Bone marrow (tissue), 2 donors: ENCODE measurements around the gene NTHL1.

Experiments
- DNase-seq, 2 donors: peaks; one replicate each; lab custom pipeline; 2025; lab: John Stamatoyannopoulos, UW

NTHL1 gene

GRCh38 chr16:2083876-2084780 is 36.5 kb upstream of the NTHL1 start:
- no peak for DNase-seq

GRCh38 chr16:2083409-2083808 is 35.8 kb upstream of the NTHL1 start:
- DNase-seq = no peak

GRCh38 chr16:2082983-2083364 is 35.3 kb upstream of the NTHL1 start:
- peak in 1 of 2 donors; percentile 54 for DNase-seq

- DNase-seq = no peak
These were observed 34.7 kb upstream of the NTHL1 start for GRCh38 chr16:2082171-2082982.

GRCh38 chr16:2081201-2082084 is 33.8 kb upstream of the NTHL1 start:
- no peak for DNase-seq

- no peak for DNase-seq
These were observed 32.4 kb upstream of the NTHL1 start for GRCh38 chr16:2079991-2080390.

- DNase-seq = no peak
These were observed 31.7 kb upstream of the NTHL1 start for GRCh38 chr16:2079311-2079800.

GRCh38 chr16:2078691-2079090 is 31.1 kb upstream of the NTHL1 start:
- DNase-seq = no peak

GRCh38 chr16:2078096-2078495 is 30.5 kb upstream of the NTHL1 start:
- DNase-seq = no peak

GRCh38 chr16:2077696-2078095 is 30.1 kb upstream of the NTHL1 start:
- no peak for DNase-seq

- no peak for DNase-seq
These were observed 29.4 kb upstream of the NTHL1 start for GRCh38 chr16:2077016-2077415.

GRCh38 chr16:2076072-2076865 is 28.6 kb upstream of the NTHL1 start:
- DNase-seq = no peak

- DNase-seq = no peak
These were observed 28.0 kb upstream of the NTHL1 start for GRCh38 chr16:2075631-2076030.

GRCh38 chr16:2074071-2074470 is 26.4 kb upstream of the NTHL1 start:
- no peak for DNase-seq

GRCh38 chr16:2072926-2073325 is 25.3 kb upstream of the NTHL1 start:
- no peak for DNase-seq

- DNase-seq = no peak
These were observed 24.0 kb upstream of the NTHL1 start for GRCh38 chr16:2071454-2072202.

- no peak for DNase-seq
These were observed 23.2 kb upstream of the NTHL1 start for GRCh38 chr16:2070576-2071453.

- no peak for DNase-seq
These were observed 18.5 kb upstream of the NTHL1 start for GRCh38 chr16:2066139-2066538.

- no peak for DNase-seq
These were observed 16.8 kb upstream of the NTHL1 start for GRCh38 chr16:2064368-2064945.
